Uterus (tissue), 2 donors: ENCODE results near the gene IRGQ.

Experiments
- POLR2A ChIP-seq, 2 donors: fragments of 450-650 bp; IDR thresholded peaks; one replicate each; pipeline ENCODE4 v1.6.1; 2016; ENCODE audit warnings: antibody characterized with exemption in 2 of 2, mild to moderate bottlenecking in 1 of 2, moderate library complexity in 1 of 2
- TF ChIP-seq, protein P1 (sequence below), 4 experiments: fragments of 200-600 bp in 2 of 4; fragments of 450-650 bp in 2 of 4; sonication (generic) in 2 of 4; IDR thresholded peaks; one replicate each; pipeline ENCODE4 v1.5.1; 2016 to 2019; ENCODE audit warnings: antibody characterized with exemption in 4 of 4, mild to moderate bottlenecking in 2 of 4, moderate library complexity in 1 of 4

DNA sequence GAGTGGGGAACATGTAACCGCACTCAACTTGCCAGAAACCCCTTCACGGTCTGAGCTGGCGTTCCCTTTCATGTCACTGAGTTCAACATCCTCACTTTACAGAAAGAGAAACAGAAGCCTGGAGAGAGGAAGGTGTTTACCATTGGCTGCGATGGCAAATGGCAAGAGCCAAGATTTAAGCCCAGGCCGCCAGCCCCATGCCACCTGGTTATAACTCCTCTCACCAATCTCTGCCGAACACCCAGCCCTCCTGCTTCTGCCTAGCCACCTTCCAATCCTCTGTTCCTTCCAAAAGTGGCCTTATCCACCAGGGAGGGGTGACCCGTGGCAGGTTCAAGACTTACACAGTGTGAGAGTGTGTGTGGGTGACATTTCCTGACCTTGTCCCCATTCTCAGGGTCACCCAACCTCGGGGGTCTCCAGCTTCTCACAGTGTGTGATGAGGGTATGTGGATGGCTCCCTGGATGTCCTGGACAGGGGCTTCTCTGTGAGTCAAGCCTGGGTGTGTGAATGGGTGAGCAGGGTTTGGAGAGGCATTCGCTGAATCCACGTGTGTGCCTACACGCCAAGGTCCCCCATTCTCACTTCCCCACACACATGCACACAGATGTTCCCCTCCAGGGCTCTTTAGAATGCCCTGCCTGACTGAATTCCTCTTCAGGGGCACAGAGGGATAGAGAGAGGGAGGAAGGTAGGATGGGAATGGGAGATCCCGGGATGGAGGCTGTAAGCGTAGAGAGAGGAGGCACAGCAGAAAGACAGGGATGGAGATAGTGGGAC lies 42.5 kb upstream of the IRGQ start:
- TF ChIP-seq, protein P1, sequence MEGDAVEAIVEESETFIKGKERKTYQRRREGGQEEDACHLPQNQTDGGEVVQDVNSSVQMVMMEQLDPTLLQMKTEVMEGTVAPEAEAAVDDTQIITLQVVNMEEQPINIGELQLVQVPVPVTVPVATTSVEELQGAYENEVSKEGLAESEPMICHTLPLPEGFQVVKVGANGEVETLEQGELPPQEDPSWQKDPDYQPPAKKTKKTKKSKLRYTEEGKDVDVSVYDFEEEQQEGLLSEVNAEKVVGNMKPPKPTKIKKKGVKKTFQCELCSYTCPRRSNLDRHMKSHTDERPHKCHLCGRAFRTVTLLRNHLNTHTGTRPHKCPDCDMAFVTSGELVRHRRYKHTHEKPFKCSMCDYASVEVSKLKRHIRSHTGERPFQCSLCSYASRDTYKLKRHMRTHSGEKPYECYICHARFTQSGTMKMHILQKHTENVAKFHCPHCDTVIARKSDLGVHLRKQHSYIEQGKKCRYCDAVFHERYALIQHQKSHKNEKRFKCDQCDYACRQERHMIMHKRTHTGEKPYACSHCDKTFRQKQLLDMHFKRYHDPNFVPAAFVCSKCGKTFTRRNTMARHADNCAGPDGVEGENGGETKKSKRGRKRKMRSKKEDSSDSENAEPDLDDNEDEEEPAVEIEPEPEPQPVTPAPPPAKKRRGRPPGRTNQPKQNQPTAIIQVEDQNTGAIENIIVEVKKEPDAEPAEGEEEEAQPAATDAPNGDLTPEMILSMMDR (IDR thresholded peaks at IDR 0.05) = no peak
- TF ChIP-seq POLR2A (IDR thresholded peaks at IDR 0.05) = no peak
